Kidney glomerular epithelial cell (primary cell): Measurements from ENCODE around the gene GPR4.
"Not testable (repeated sequence)": the region's sequence is repeated elsewhere in the genome, so short reads cannot be mapped to it uniquely, and the experiment has no call there.

Experiments used
- DNase-seq: peaks from one replicate; lab custom pipeline; 2025; lab: John Stamatoyannopoulos, UW

Gene GPR4

GRCh38 chr19:45621976-45622503 lies 20.0 kb upstream of the GPR4 start:
- no peak for DNase-seq

- DNase-seq: no peak
Observed at GRCh38 chr19:45621389-45621788, 19.4 kb upstream of the GPR4 start.

- no peak for DNase-seq
Observed at GRCh38 chr19:45616704-45617017, 14.6 kb upstream of the GPR4 start.

- peak; percentile 29 for DNase-seq
Observed at GRCh38 chr19:45615795-45616703, 14.0 kb upstream of the GPR4 start.

- DNase-seq: not testable (repeated sequence)
Observed at GRCh38 chr19:45615056-45615455, 13.0 kb upstream of the GPR4 start.

GRCh38 chr19:45613926-45614725 lies 12.1 kb upstream of the GPR4 start:
- DNase-seq: peak; percentile 93

- no peak for DNase-seq
Observed at GRCh38 chr19:45608948-45609347, 6.9 kb upstream of the GPR4 start.

- peak; percentile 60 for DNase-seq
Observed at GRCh38 chr19:45607071-45608029, 5.3 kb upstream of the GPR4 start.

- DNase-seq: no peak
Observed at GRCh38 chr19:45601115-45601514, 897 bp downstream of the GPR4 start.

- no peak for DNase-seq
Observed at GRCh38 chr19:45600340-45600885, 1.6 kb downstream of the GPR4 start.

- DNase-seq: no peak
Observed at GRCh38 chr19:45599286-45599685, 2.7 kb downstream of the GPR4 start.

GRCh38 chr19:45598267-45599001 lies 3.6 kb downstream of the GPR4 start:
- no peak for DNase-seq

- DNase-seq: no peak
Observed at GRCh38 chr19:45597425-45598111, 4.4 kb downstream of the GPR4 start.

- DNase-seq: no peak
Observed at GRCh38 chr19:45595814-45596213, 6.2 kb downstream of the GPR4 start.

GRCh38 chr19:45593520-45593919 lies 8.5 kb downstream of the GPR4 start:
- DNase-seq: no peak

- DNase-seq: no peak
Observed at GRCh38 chr19:45592366-45592765, 9.6 kb downstream of the GPR4 start.

- DNase-seq: no peak
Observed at GRCh38 chr19:45591638-45592005, 10.4 kb downstream of the GPR4 start.

GRCh38 chr19:45591004-45591637 lies 10.9 kb downstream of the GPR4 start:
- peak; percentile 19 for DNase-seq

GRCh38 chr19:45590300-45591003 lies 11.6 kb downstream of the GPR4 start:
- DNase-seq: no peak
